SK-N-SH treated with all-trans-retinoic acid at 6 μM for 48 hours (cell line): ENCODE results near the gene TOP1.
"Not testable (repeated sequence)": the region's sequence is repeated elsewhere in the genome, so short reads cannot be mapped to it uniquely, and the experiment has no call there.

Experiments
- ESRRG ChIP-seq: fragments of 250-450 bp; sonication (Bioruptor Pico); IDR thresholded peaks from 2 replicates; pipeline ENCODE4 v1.6.1; 2021; ENCODE audit warnings: mild to moderate bottlenecking
- GLIS3 ChIP-seq: fragments of 250-450 bp; sonication (Bioruptor Pico); IDR thresholded peaks from 2 replicates; pipeline ENCODE4 v1.5.0; 2020; ENCODE audit warnings: mild to moderate bottlenecking, moderate library complexity
- OSR1 ChIP-seq: fragments of 250-450 bp; sonication (Bioruptor Pico); IDR thresholded peaks from 2 replicates; pipeline ENCODE4 v1.8.0; 2022; ENCODE audit warnings: moderate library complexity, mild to moderate bottlenecking, inconsistent platforms
- PATZ1 ChIP-seq: fragments of 250-450 bp; sonication (Bioruptor Pico); IDR thresholded peaks from 2 replicates; pipeline ENCODE4 v1.8.0; 2020; ENCODE audit warnings: mild to moderate bottlenecking, moderate library complexity, borderline replicate concordance
- RARB ChIP-seq: fragments of 250-450 bp; sonication (Bioruptor Pico); IDR thresholded peaks from 2 replicates; pipeline ENCODE4 v1.8.0; 2021; ENCODE audit warnings: mild to moderate bottlenecking, moderate library complexity
- TOX ChIP-seq: fragments of 250-450 bp; sonication (Bioruptor Pico); IDR thresholded peaks from 2 replicates; pipeline ENCODE4 v1.8.0; 2021; ENCODE audit warnings: mild to moderate bottlenecking, moderate library complexity, borderline replicate concordance
- TSHZ2 ChIP-seq: fragments of 250-450 bp; sonication (Bioruptor Pico); IDR thresholded peaks from 2 replicates; pipeline ENCODE4 v1.5.0; 2020; ENCODE audit warnings: mild to moderate bottlenecking, moderate library complexity
- ZFP30 ChIP-seq: fragments of 450-650 bp; formaldehyde crosslinking; IDR thresholded peaks from 2 replicates; pipeline ENCODE4 v1.5.0; 2022; ENCODE audit warnings: mild to moderate bottlenecking, moderate library complexity

- TF ChIP-seq PATZ1 (CRISPR knock-in tag); RARB (CRISPR knock-in tag); TSHZ2 (CRISPR knock-in tag); GLIS3; OSR1 (CRISPR knock-in tag); ZFP30 (CRISPR knock-in tag); TOX (CRISPR knock-in tag); ESRRG (CRISPR knock-in tag): not testable (repeated sequence)
These were observed 99.7 kb downstream of the TOP1 start for GRCh38 chr20:41128317-41128716.
